ENCODE data around the gene WSB1. TPM values are rescaled to one million over a fixed set of nuclear protein-coding genes. Genes with fewer than 3 reads are reported as not detected.
A peak's percentile ranks its signal among the peaks of the same experiment; 100 is the strongest.

The WSB1 gene
- polyA plus RNA-seq, 1 of the 3 experiments (the other 2 are of a cell fraction): 261 TPM

DNA sequence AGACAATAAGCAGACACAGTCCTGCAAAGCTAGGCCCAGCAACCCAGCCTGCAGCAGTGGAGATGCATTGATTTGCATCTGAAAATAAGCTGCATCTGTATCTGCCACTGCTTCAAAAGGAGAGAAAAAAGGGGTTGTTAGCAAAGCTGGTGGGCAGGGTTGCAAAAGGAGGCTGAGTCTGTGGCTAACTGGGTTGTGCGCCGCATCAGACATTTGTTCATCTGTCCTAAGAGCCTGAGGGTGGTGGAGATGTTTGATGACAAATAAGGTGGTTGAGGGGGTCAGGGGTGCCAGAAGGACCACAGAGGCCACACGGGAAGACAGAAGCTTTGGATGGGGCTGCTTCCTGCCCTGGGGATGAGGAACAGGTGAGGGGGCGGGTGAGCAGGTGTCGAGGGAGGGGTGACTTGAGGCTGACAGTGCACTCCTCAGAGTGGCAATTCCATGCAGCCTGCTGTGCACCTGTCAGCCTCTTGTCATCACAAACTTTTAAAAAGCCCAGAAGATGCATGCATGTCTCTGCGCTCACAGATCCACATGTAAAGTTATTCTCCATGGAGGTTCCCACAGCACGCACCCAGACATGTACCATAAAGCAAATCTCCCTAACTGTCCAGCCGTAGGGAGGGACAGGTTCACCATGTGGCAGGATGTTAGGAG, 35.4 kb downstream of the WSB1 start (continued):
- TF ChIP-seq FOXJ3 (CRISPR knock-in tag; IDR thresholded peaks at IDR 0.05): no peak
- TF ChIP-seq CHD2 (IDR thresholded peaks at IDR 0.05; ENCODE audit: low read length, partially characterized antibody): no peak
- no peak for TF ChIP-seq NRF1 (IDR thresholded peaks at IDR 0.05; ENCODE audit: low read depth, low read length)

DNA sequence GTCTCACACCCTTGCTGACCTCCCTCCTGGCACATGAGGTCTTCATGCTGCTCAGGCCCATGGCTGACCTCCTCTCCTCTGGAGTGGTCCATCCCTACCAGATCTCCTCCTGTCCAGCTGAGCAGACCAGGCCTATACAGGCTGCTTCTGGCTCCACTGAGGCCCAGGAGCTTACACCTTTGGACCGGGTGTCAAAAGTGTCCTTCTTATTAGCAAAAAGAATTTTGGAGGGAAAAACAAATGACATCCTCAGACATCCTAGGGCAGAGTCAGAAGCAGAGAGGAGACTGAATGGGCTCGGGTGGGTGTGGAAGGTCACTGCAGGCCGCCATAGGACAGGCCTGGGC, 38.1 kb downstream of the WSB1 start:
- H3K36me3 ChIP-seq (replicated peaks in 1 of 2; ENCODE audit: control insufficient read depth in 1 of 2, insufficient read depth in 2 of 2, low read length in 1 of 2): no peaks in the 10 kb centered on the region
- H3K27ac ChIP-seq (ENCODE audit: low read depth in 2 of 2, low read length in 1 of 2): peak overlapping the region; percentile 80 to 89; a peak in 3 of 4 replicates
- peak overlapping the region; percentile 86; the same call in 1 of the 2 replicates for H3K4me2 ChIP-seq
- H3F3A ChIP-seq (replicated peaks; ENCODE audit: insufficient read depth): peaks cover 7% of the 10 kb centered on the region
- peaks cover 13 to 16% of the 10 kb centered on the region in 2 experiments; a peak in 2 of 4 replicates for H3K4me1 ChIP-seq (ENCODE audit: control insufficient read depth in 1 of 2, insufficient read depth in 2 of 2, low read depth in 1 of 2, low read length in 1 of 2)
- no peaks in the 10 kb centered on the region for H3K9me3 ChIP-seq
- H3K27me3 ChIP-seq (ENCODE audit: insufficient read depth): no peaks in the 10 kb centered on the region
- H2AFZ ChIP-seq (ENCODE audit: low read depth): no peak overlapping the region
- no peaks in the 10 kb centered on the region for H3K9me2 ChIP-seq
- no peaks in the 10 kb centered on the region for H3K79me2 ChIP-seq (ENCODE audit: insufficient read depth)
- H3K9ac ChIP-seq: no peak overlapping the region
- H3K4me3 ChIP-seq (ENCODE audit: low read depth in 2 of 2, low read length in 1 of 2): no peak overlapping the region
- H4K20me1 ChIP-seq (ENCODE audit: insufficient read depth): no peaks in the 10 kb centered on the region
- ChIA-PET POLR2A (no interaction called here), CTCF (interaction anchor here (1.3 to 4.7 kb wide), 7 partner anchors 14 to 319 kb away, joined by 3 to 125 read pairs (median 5); no protein-coding TSS in a partner anchor)
- 91% methylated on average over 3 of the region's 3 CpGs for WGBS (ENCODE audit: low lambda C conversion rate)
- TF ChIP-seq, protein P1, sequence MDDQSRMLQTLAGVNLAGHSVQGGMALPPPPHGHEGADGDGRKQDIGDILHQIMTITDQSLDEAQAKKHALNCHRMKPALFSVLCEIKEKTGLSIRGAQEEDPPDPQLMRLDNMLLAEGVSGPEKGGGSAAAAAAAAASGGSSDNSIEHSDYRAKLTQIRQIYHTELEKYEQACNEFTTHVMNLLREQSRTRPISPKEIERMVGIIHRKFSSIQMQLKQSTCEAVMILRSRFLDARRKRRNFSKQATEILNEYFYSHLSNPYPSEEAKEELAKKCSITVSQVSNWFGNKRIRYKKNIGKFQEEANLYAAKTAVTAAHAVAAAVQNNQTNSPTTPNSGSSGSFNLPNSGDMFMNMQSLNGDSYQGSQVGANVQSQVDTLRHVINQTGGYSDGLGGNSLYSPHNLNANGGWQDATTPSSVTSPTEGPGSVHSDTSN (IDR thresholded peaks at IDR 0.05): no peak
- TF ChIP-seq, protein P2, sequence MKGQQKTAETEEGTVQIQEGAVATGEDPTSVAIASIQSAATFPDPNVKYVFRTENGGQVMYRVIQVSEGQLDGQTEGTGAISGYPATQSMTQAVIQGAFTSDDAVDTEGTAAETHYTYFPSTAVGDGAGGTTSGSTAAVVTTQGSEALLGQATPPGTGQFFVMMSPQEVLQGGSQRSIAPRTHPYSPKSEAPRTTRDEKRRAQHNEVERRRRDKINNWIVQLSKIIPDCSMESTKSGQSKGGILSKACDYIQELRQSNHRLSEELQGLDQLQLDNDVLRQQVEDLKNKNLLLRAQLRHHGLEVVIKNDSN (IDR thresholded peaks at IDR 0.05; ENCODE audit: borderline replicate concordance, low read depth): no peak
- TF ChIP-seq GATA2 (CRISPR knock-in tag; IDR thresholded peaks at IDR 0.05): no peak
- TF ChIP-seq, protein P3, sequence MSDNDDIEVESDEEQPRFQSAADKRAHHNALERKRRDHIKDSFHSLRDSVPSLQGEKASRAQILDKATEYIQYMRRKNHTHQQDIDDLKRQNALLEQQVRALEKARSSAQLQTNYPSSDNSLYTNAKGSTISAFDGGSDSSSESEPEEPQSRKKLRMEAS (IDR thresholded peaks at IDR 0.05; ENCODE audit: low read depth): no peak
- no peak for TF ChIP-seq RXRA (IDR thresholded peaks at IDR 0.05; ENCODE audit: borderline replicate concordance, low read depth)
- no peak for TF ChIP-seq EZH2phosphoT487 (IDR thresholded peaks at IDR 0.05; ENCODE audit: borderline replicate concordance, low read depth)
- TF ChIP-seq RFX5 (IDR thresholded peaks at IDR 0.05; ENCODE audit: low read length): no peak
- TF ChIP-seq TAF1 (IDR thresholded peaks at IDR 0.05; ENCODE audit: borderline replicate concordance, low read depth, low read length): no peak
- no peak for TF ChIP-seq EP300 (IDR thresholded peaks at IDR 0.05; ENCODE audit: borderline replicate concordance in 1 of 2, low read depth in 1 of 2, low read length in 1 of 2)
- TF ChIP-seq FOXM1 (IDR thresholded peaks at IDR 0.05; ENCODE audit: low read depth): no peak
- DNase-seq: no peak
